Measurements from ENCODE around the gene RAD51B.

Gene RAD51B

GRCh38 chr14:68423686-68424085, 604.1 kb downstream of the RAD51B start:
- Histone ChIP-seq H3K27me3 (ENCODE audit: insufficient read depth, poor library complexity, severe bottlenecking) (no peaks in the 10 kb centered on the region), H3K4me3 (replicated peaks; ENCODE audit: insufficient read depth, low read length) (no peak overlapping the region), H3K27ac (replicated peaks) (no peak overlapping the region)
- no peak for TF ChIP-seq POLR2AphosphoS5 (IDR thresholded peaks at IDR 0.05; ENCODE audit: low read depth)
- no peak for TF ChIP-seq REST (IDR thresholded peaks at IDR 0.05; ENCODE audit: insufficient replicate concordance, low read depth)
- no peak for TF ChIP-seq GABPA (IDR thresholded peaks at IDR 0.05; ENCODE audit: low read depth)
- TF ChIP-seq SPI1 (IDR thresholded peaks at IDR 0.05; ENCODE audit: borderline replicate concordance, low read depth): no peak
- TF ChIP-seq, protein P1, sequence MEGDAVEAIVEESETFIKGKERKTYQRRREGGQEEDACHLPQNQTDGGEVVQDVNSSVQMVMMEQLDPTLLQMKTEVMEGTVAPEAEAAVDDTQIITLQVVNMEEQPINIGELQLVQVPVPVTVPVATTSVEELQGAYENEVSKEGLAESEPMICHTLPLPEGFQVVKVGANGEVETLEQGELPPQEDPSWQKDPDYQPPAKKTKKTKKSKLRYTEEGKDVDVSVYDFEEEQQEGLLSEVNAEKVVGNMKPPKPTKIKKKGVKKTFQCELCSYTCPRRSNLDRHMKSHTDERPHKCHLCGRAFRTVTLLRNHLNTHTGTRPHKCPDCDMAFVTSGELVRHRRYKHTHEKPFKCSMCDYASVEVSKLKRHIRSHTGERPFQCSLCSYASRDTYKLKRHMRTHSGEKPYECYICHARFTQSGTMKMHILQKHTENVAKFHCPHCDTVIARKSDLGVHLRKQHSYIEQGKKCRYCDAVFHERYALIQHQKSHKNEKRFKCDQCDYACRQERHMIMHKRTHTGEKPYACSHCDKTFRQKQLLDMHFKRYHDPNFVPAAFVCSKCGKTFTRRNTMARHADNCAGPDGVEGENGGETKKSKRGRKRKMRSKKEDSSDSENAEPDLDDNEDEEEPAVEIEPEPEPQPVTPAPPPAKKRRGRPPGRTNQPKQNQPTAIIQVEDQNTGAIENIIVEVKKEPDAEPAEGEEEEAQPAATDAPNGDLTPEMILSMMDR (IDR thresholded peaks at IDR 0.05; ENCODE audit: insufficient read depth, low read length): no peak
- DNase-seq (ENCODE audit: low read depth in 1 of 2, low spot score in 1 of 2): no peak

- Histone ChIP-seq H3K4me3 (replicated peaks; ENCODE audit: insufficient read depth, low read length) (no peak overlapping the region), H3K27me3 (ENCODE audit: insufficient read depth, poor library complexity, severe bottlenecking) (no peaks in the 10 kb centered on the region), H3K27ac (replicated peaks) (no peak overlapping the region)
- no peak for DNase-seq (ENCODE audit: low read depth in 1 of 2, low spot score in 1 of 2)
- TF ChIP-seq GABPA (IDR thresholded peaks at IDR 0.05; ENCODE audit: low read depth) (no peak), POLR2AphosphoS5 (IDR thresholded peaks at IDR 0.05; ENCODE audit: low read depth) (no peak), REST (IDR thresholded peaks at IDR 0.05; ENCODE audit: insufficient replicate concordance, low read depth) (no peak), SPI1 (IDR thresholded peaks at IDR 0.05; ENCODE audit: borderline replicate concordance, low read depth) (no peak)
- TF ChIP-seq, protein P1 (IDR thresholded peaks at IDR 0.05; ENCODE audit: insufficient read depth, low read length): no peak
Observed at GRCh38 chr14:68424443-68425172, 605.0 kb downstream of the RAD51B start.

GRCh38 chr14:68426661-68427549, 607.3 kb downstream of the RAD51B start:
- Histone ChIP-seq H3K4me3 (replicated peaks; ENCODE audit: insufficient read depth, low read length) (no peak overlapping the region), H3K27ac (replicated peaks) (no peak overlapping the region), H3K27me3 (ENCODE audit: insufficient read depth, poor library complexity, severe bottlenecking) (no peaks in the 10 kb centered on the region)
- TF ChIP-seq REST (IDR thresholded peaks at IDR 0.05; ENCODE audit: insufficient replicate concordance, low read depth): no peak
- TF ChIP-seq SPI1 (IDR thresholded peaks at IDR 0.05; ENCODE audit: borderline replicate concordance, low read depth): no peak
- TF ChIP-seq, protein P1 (IDR thresholded peaks at IDR 0.05; ENCODE audit: insufficient read depth, low read length): no peak
- no peak for TF ChIP-seq GABPA (IDR thresholded peaks at IDR 0.05; ENCODE audit: low read depth)
- no peak for TF ChIP-seq POLR2AphosphoS5 (IDR thresholded peaks at IDR 0.05; ENCODE audit: low read depth)
- no peak for DNase-seq (ENCODE audit: low read depth in 1 of 2, low spot score in 1 of 2)

All from HL-60 (cell line).